PC-3 (cell line): ENCODE measurements around the gene PIGU.

Source experiments
- CTCF ChIP-seq: fragments of 300-600 bp; sonication (generic); conservative IDR thresholded peaks from 2 replicates; pipeline ENCODE4 v1.5.1; 2017; ENCODE audit warnings: antibody characterized with exemption, low read depth, mild to moderate bottlenecking, low read length
- EZH2 ChIP-seq: fragments of 300-600 bp; sonication (generic); IDR thresholded peaks from one replicate; pipeline ENCODE4 v1.6.1; 2017; ENCODE audit warnings: antibody characterized with exemption, mild to moderate bottlenecking, low read length; ENCODE audit not compliant: unreplicated experiment

DNA sequence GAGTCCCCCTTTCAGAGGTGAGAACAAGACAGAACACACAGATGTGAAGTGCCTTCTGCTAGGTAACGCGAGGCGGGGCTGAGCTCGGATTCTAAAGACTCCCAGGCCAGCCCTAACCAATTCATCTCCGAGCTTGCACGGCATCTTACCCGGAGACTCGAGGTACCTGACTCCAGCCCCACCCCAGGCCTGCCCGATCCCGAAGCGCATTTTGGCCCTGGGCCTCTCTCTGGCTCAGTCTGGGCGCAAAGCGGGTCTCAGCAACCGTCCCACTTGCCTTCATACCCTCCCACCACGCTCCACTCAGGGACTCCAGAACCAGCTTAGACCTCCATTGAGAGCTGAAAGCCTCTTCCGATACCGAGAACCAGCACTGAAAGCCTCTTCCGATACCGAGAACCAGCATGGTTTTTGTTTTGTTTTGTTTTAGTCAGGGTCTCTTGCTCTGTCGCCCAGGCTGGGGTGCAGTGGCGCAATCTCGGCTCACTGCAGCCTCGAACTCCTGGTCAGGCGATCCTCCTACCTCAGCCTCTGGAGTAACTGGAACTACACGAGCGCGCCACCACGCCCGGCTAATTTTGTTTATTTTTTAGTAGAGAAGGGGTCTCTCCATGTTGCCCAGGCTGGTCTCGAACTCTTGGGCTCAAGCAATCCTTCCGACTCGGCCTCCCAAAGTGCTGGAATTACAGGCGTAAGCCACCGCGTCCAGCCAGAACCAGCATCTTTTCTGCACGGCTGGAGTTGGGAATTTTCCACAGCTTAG lies 161.2 kb downstream of the PIGU start:
- TF ChIP-seq EZH2, result no peak
- TF ChIP-seq CTCF, result no peak
